Activated CD4-positive, alpha-beta T cell treated with anti-CD3 and anti-CD28 coated beads, Interleukin-10, Interleukin-2, amounts not matched to agents 100 ng/mL and 50 ng/mL, durations not matched to agents 16 hours and 8 hours (primary cell): Measurements from ENCODE around the gene SECISBP2.
"Not testable (repeated sequence)": the region's sequence is repeated elsewhere in the genome, so short reads cannot be mapped to it uniquely, and the experiment has no call there.

Experiments used
- DNase-seq: peaks from one replicate; pipeline ENCODE4 v3.0.0-alpha.2; 2020

The SECISBP2 gene

GRCh38 chr9:89318123-89319014 is at the start of gene SECISBP2:
SECISBP2 (plus strand) TSS chr9:89318500; CDS start chr9:89318577, 77 bp downstream.
- peak; percentile 97 for DNase-seq

- DNase-seq = no peak
These were observed 44.6 kb upstream of the SECISBP2 start for GRCh38 chr9:89273528-89274279.

- DNase-seq = peak; percentile 63
These were observed 43.5 kb upstream of the SECISBP2 start for GRCh38 chr9:89274838-89275237.

GRCh38 chr9:89276040-89276439 is 42.3 kb upstream of the SECISBP2 start:
- not testable (repeated sequence) for DNase-seq

GRCh38 chr9:89277043-89277442 is 41.3 kb upstream of the SECISBP2 start:
- no peak for DNase-seq

- DNase-seq = peak; percentile 27
These were observed 40.8 kb upstream of the SECISBP2 start for GRCh38 chr9:89277454-89277853.

GRCh38 chr9:89278551-89278950 is 39.7 kb upstream of the SECISBP2 start:
- DNase-seq = no peak

GRCh38 chr9:89278997-89279739 is 39.1 kb upstream of the SECISBP2 start:
- DNase-seq = peak; percentile 49

- no peak for DNase-seq
These were observed 37.2 kb upstream of the SECISBP2 start for GRCh38 chr9:89281106-89281505.

GRCh38 chr9:89282248-89282968 is 35.9 kb upstream of the SECISBP2 start:
- not testable (repeated sequence) for DNase-seq

GRCh38 chr9:89284076-89284475 is 34.2 kb upstream of the SECISBP2 start:
- DNase-seq = no peak

GRCh38 chr9:89291741-89292140 is 26.6 kb upstream of the SECISBP2 start:
- no peak for DNase-seq

- no peak for DNase-seq
These were observed 25.3 kb upstream of the SECISBP2 start for GRCh38 chr9:89293014-89293413.

GRCh38 chr9:89295400-89295799 is 22.9 kb upstream of the SECISBP2 start:
- DNase-seq = no peak

- DNase-seq = not testable (repeated sequence)
These were observed 16.3 kb upstream of the SECISBP2 start for GRCh38 chr9:89301996-89302395.

- no peak for DNase-seq
These were observed 14.1 kb upstream of the SECISBP2 start for GRCh38 chr9:89304020-89304833.

GRCh38 chr9:89304834-89305188 is 13.5 kb upstream of the SECISBP2 start:
- DNase-seq = no peak

- DNase-seq = no peak
These were observed 12.4 kb upstream of the SECISBP2 start for GRCh38 chr9:89305868-89306267.

GRCh38 chr9:89309166-89309565 is 9.1 kb upstream of the SECISBP2 start:
- DNase-seq = no peak

- DNase-seq = no peak
These were observed 8.5 kb upstream of the SECISBP2 start for GRCh38 chr9:89309608-89310474.
